Natural killer cell (primary cell): ENCODE data around the gene FGA. TPM values are rescaled to one million over a fixed set of nuclear protein-coding genes. Genes with fewer than 3 reads are reported as not detected.

Experiments
- ATAC-seq, 3 donors: fragments of 150-1000 bp in 2 of 3; fragments of 200-7000 bp in 1 of 3; cut with Tn5 transposase; 1 replicate in 1 of 3; 2 replicates in 2 of 3; pipeline ENCODE4 v1.10.0; 2021; ENCODE audit warnings: mild to moderate bottlenecking in 2 of 3, moderate library complexity in 2 of 3
- DNase-seq, 2 donors: peaks; one replicate each; pipeline versions ENCODE4 v3.0.0 to v3.0.0-alpha.2; 2013 to 2021; ENCODE audit warnings: mixed read lengths in 1 of 2
- H3K27ac ChIP-seq: one replicate; pipeline ENCODE4 v1.5.1; 2013; ENCODE audit warnings: mild to moderate bottlenecking, low read length
- H3K27me3 ChIP-seq: one replicate; pipeline ENCODE4 v1.6.1; 2013; ENCODE audit warnings: low read length; ENCODE audit not compliant: control insufficient read depth, insufficient read depth
- H3K36me3 ChIP-seq: one replicate; pipeline ENCODE4 v1.6.1; 2013; ENCODE audit warnings: low read length; ENCODE audit not compliant: control insufficient read depth, insufficient read depth
- H3K4me1 ChIP-seq: one replicate; pipeline ENCODE4 v1.6.1; 2013; ENCODE audit warnings: low read length; ENCODE audit not compliant: control insufficient read depth, insufficient read depth
- H3K4me3 ChIP-seq: one replicate; pipeline ENCODE4 v1.5.1; 2013; ENCODE audit warnings: low read length
- H3K9me3 ChIP-seq: one replicate; pipeline ENCODE4 v1.6.1; 2013; ENCODE audit warnings: low read length; ENCODE audit not compliant: control insufficient read depth, insufficient read depth
- H3K27ac Mint-ChIP-seq, 2 donors: one replicate each; pipeline ENCODE4 v1.8.0; 2022; ENCODE audit warnings: mild to moderate bottlenecking in 2 of 2, mixed read lengths in 2 of 2, moderate library complexity in 1 of 2
- H3K27me3 Mint-ChIP-seq, 2 donors: one replicate each; pipeline ENCODE4 v1.8.0; 2022; ENCODE audit warnings: low read depth in 2 of 2, mixed read lengths in 2 of 2
- H3K36me3 Mint-ChIP-seq: one replicate; pipeline ENCODE4 v1.8.0; 2022; ENCODE audit warnings: mixed read lengths
- H3K4me1 Mint-ChIP-seq, 2 donors: one replicate each; pipeline ENCODE4 v1.8.0; 2022; ENCODE audit warnings: mixed read lengths in 2 of 2
- H3K4me3 Mint-ChIP-seq: one replicate; pipeline ENCODE4 v1.8.0; 2022; ENCODE audit warnings: mild to moderate bottlenecking, moderate library complexity, mixed read lengths
- H3K9me3 Mint-ChIP-seq, 2 donors: one replicate each; pipeline ENCODE4 v1.8.0; 2022; ENCODE audit warnings: mixed read lengths in 2 of 2
- WGBS: methylation state at CpG from one replicate; pipeline ENCODE4 v1.1.7; 2013; ENCODE audit warnings: missing lambda C conversion rate; ENCODE audit not compliant: insufficient coverage; 5-methylcytosine and 5-hydroxymethylcytosine counted together
- intact Hi-C: fragments of 100-400 bp; cut with micrococcal nuclease; formaldehyde crosslinking; loops from one replicate; pipeline ENCODE4 v1.14.2; 2022
- total RNA-seq, 4 donors: library from RNA; stranded (reverse); fragments of 120-200 nt in 1 of 4; gene quantifications; one replicate each; pipeline versions ENCODE4 v1.2.3 to v1.2.4, GENCODE V29; 2013 to 2022
- TF ChIP-seq, protein P1 (sequence below): fragments of 200-600 bp; IDR thresholded peaks from one replicate; pipeline ENCODE4 v1.8.0; 2022; ENCODE audit warnings: antibody characterized with exemption

Gene FGA
- total RNA-seq, 3 donors from 2014 or later (not counting 1 experiment from before 2014, with no cell fraction given) = not detected

DNA sequence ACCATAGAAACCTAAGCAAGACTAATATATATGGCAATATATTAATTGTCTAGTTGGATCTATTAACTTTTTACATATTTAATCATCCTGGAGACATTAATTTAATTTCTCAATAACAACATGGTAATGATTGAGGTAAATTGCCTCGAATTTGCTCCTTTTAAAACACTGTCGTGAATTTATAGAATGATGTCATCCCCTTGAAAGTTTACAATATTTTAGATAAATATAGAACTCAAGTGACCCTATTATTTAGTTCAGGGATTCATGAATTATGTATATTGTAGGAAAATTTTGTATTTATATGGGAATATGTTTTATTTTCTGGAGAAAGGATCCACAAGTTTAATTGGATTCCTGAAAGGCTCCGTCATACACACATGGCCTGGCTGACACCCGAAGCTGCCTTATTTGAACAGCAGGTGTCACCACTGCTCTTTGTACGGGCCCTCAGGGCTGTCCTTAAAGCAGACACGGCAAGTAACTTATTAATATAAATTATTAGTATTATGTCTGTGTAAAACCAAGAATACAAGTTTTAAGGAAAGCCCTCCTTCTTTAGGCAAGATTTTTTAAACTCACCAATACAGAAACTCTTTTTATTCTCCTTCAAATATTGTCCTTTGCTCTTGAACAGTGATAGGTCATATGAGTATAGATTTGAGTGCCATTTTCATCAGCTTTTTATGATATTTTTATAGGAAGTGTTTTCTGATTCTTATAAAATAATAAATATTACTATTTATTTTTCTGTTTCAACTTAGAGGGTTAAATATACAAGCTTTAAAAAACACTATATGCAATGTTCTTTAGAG, 38.5 kb downstream of the FGA start:
- Histone ChIP-seq H3K27me3 (no peaks in the 10 kb centered on the region), H3K27ac (no peak overlapping the region), H3K4me1 (no peaks in the 10 kb centered on the region), H3K4me3 (no peak overlapping the region), H3K36me3 (peaks cover 9% of the 10 kb centered on the region), H3K9me3 (no peaks in the 10 kb centered on the region)
- 16% methylated on average over 2 of the region's 6 CpGs for WGBS
- TF ChIP-seq, protein P1, sequence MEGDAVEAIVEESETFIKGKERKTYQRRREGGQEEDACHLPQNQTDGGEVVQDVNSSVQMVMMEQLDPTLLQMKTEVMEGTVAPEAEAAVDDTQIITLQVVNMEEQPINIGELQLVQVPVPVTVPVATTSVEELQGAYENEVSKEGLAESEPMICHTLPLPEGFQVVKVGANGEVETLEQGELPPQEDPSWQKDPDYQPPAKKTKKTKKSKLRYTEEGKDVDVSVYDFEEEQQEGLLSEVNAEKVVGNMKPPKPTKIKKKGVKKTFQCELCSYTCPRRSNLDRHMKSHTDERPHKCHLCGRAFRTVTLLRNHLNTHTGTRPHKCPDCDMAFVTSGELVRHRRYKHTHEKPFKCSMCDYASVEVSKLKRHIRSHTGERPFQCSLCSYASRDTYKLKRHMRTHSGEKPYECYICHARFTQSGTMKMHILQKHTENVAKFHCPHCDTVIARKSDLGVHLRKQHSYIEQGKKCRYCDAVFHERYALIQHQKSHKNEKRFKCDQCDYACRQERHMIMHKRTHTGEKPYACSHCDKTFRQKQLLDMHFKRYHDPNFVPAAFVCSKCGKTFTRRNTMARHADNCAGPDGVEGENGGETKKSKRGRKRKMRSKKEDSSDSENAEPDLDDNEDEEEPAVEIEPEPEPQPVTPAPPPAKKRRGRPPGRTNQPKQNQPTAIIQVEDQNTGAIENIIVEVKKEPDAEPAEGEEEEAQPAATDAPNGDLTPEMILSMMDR = peak; percentile 83
- intact Hi-C loops = loop anchor here (1.0 to 2.0 kb wide), 4 partner anchors 70 to 1401 kb away; partner anchors contain the start of gene CTSO
- DNase-seq (peak; percentile 42 to 87), ATAC-seq (peak; percentile 34 to 52 (median 52))
- Mint-ChIP-seq H3K4me1 (peaks cover 25 to 26% of the 10 kb centered on the region in 2 donors), H3K27ac (no peak overlapping the region), H3K27me3 (no peaks in the 10 kb centered on the region), H3K9me3 (no peaks in the 10 kb centered on the region), H3K36me3 (no peaks in the 10 kb centered on the region), H3K4me3 (no peak overlapping the region)

DNA sequence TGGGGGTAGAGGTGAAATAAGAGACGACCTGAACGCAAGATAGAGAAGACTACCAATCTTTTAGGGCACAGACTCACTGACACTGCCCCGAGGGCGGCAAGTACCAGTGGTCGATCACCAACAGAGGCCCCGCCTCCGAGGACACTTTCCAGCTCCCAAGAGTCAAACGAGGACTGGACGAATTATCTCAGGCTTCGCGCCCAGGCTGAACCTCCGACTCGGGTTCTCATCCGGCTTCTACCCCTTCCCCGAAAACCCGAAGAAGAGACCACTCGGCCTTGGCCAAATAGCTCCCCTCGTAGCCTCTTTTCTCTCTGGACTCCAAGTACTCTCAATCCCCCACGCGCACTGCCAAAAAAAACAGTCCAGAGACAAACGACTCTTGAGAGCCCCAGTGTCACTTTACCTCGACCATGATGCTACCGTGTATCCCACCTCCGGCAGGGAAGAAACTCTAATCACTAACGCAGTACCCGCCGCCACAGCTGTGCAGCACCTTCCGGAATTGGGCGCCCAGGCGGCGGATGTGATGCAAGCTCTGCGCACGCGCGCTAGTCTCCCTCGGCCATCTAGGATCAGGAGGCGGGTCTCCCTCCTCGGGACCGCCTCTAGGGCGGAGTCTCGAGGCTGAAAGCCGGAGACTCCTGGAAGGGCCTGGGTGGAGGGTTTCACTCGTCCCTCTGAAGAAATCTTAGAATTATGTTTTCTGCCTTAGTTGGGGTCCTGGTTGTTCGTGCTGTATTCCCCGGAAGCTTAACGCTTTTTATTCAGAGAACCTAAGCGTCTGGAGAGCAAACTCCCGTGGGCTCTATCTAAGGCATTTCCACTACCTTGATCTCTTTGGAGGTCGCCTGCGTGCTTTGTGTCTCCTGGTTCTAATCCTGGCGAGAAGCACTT, 40.4 kb downstream of the FGA start, which contains the start of gene PLRG1:
TSS of gene PLRG1 (minus strand) at position 507 of the 897 bp plus-strand sequence. CDS start at position 415, 92 bp downstream.
- Mint-ChIP-seq H3K4me3 (peak within 1 kb of the TSS; percentile 99), H3K27ac (peak within 1 kb of the TSS; percentile 96 to 98), H3K9me3 (no peaks in the 10 kb centered on the region), H3K4me1 (peaks cover 25 to 26% of the 10 kb centered on the region in 2 donors), H3K27me3 (no peaks in the 10 kb centered on the region), H3K36me3 (no peaks in the 10 kb centered on the region)
- under 1% methylated on average over 51 of the region's 51 CpGs for WGBS
- peaks cover 27% of the 10 kb centered on the region for H3K36me3 ChIP-seq
- ATAC-seq (peak; percentile 94 to 99 (median 97)), DNase-seq (peak; percentile 98 to 99)
- peak within 1 kb of the TSS; percentile 79 for H3K4me3 ChIP-seq
- TF ChIP-seq, protein P1 = no peak
- peak within 1 kb of the TSS; percentile 73 for H3K27ac ChIP-seq
- no peaks in the 10 kb centered on the region for H3K9me3 ChIP-seq
- H3K4me1 ChIP-seq = no peaks in the 10 kb centered on the region
- intact Hi-C loops = loop anchor here (1.0 kb wide), 1 partner anchor 826 kb away; the partner anchor contains the start of gene MAP9
- H3K27me3 ChIP-seq = no peaks in the 10 kb centered on the region

DNA sequence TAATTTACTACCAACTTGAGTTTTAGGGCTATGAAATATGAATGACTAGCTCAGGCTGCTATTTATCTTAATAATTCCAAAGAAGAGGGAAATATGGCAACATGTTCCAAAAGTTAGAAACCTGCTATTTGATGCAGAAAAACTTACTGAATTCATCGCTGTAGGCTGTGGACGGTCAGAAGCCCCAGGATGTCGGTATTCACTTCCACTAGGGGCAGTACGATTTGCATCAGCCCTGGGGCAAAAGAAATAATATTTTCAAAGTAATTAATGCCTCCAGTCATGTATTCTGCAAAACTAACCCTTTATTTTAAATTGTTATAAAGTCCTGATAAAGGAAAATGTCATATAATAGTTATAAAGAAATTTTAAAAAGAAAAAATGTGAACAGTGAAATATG, 44.9 kb downstream of the FGA start:
- Histone ChIP-seq H3K27me3 (no peaks in the 10 kb centered on the region), H3K4me3 (no peak overlapping the region), H3K9me3 (no peaks in the 10 kb centered on the region), H3K4me1 (no peaks in the 10 kb centered on the region), H3K27ac (no peak overlapping the region), H3K36me3 (peaks cover 70% of the 10 kb centered on the region)
- Mint-ChIP-seq H3K27ac (no peak overlapping the region), H3K27me3 (no peaks in the 10 kb centered on the region), H3K4me3 (no peak overlapping the region), H3K4me1 (peaks cover 22 to 23% of the 10 kb centered on the region in 2 donors), H3K36me3 (peaks cover 19% of the 10 kb centered on the region), H3K9me3 (no peaks in the 10 kb centered on the region)
- intact Hi-C loops = no loop called here
- DNase-seq = no peak
- TF ChIP-seq, protein P1 = no peak
- 96% methylated on average over 4 of the region's 4 CpGs for WGBS
- ATAC-seq = no peak
